DOHH2 (cell line): ENCODE results near the gene HELT.
"Not testable (repeated sequence)": the region's sequence is repeated elsewhere in the genome, so short reads cannot be mapped to it uniquely, and the experiment has no call there.

Experiments used
- H3F3A ChIP-seq: fragments of 200-600 bp; sonication (generic), shearing (Covaris generic); 2 replicates; pipeline ENCODE4 v1.6.0; 2016; ENCODE audit warnings: antibody characterized with exemption, mild to moderate bottlenecking; ENCODE audit not compliant: control insufficient read depth, insufficient read depth
- H3K27ac ChIP-seq: fragments of 200-600 bp; sonication (generic); 2 replicates; pipeline ENCODE4 v1.5.1; 2014; ENCODE audit warnings: low read depth, mild to moderate bottlenecking, low read length, moderate library complexity
- H3K27me3 ChIP-seq: fragments of 200-600 bp; sonication (generic); 2 replicates; pipeline ENCODE4 v1.6.1; 2014; ENCODE audit warnings: mild to moderate bottlenecking, low read length, mixed read lengths; ENCODE audit not compliant: control insufficient read depth
- H3K36me3 ChIP-seq: fragments of 200-600 bp; sonication (generic); 2 replicates; pipeline ENCODE4 v1.6.1; 2014; ENCODE audit warnings: mild to moderate bottlenecking, low read length, moderate library complexity, mixed read lengths; ENCODE audit not compliant: control insufficient read depth
- H3K4me1 ChIP-seq: fragments of 200-600 bp; sonication (generic); 2 replicates; pipeline ENCODE4 v1.6.1; 2014; ENCODE audit warnings: mild to moderate bottlenecking, low read length, mixed read lengths; ENCODE audit not compliant: control insufficient read depth
- H3K4me2 ChIP-seq: fragments of 200-600 bp; sonication (generic); 2 replicates; pipeline ENCODE4 v1.6.0; 2014; ENCODE audit warnings: mild to moderate bottlenecking, low read length, moderate library complexity
- H3K4me3 ChIP-seq: fragments of 200-600 bp; sonication (generic); 2 replicates; pipeline ENCODE4 v1.5.1; 2014; ENCODE audit warnings: mild to moderate bottlenecking, low read length, mixed read lengths
- H3K79me2 ChIP-seq: fragments of 200-600 bp; sonication (generic); 2 replicates; pipeline ENCODE4 v1.6.1; 2014; ENCODE audit warnings: mild to moderate bottlenecking, low read length, mixed read lengths; ENCODE audit not compliant: control insufficient read depth
- H3K9me2 ChIP-seq: fragments of 200-600 bp; sonication (generic); replicated peaks from 2 replicates; pipeline ENCODE4 v1.6.1; 2014; ENCODE audit warnings: mild to moderate bottlenecking, low read length, mixed read lengths; ENCODE audit not compliant: control insufficient read depth
- H3K9me3 ChIP-seq: fragments of 200-600 bp; sonication (generic); 2 replicates; pipeline ENCODE4 v1.6.1; 2014; ENCODE audit warnings: antibody characterized with exemption, low read length, mixed read lengths; ENCODE audit not compliant: control insufficient read depth, insufficient read depth
- H4K20me1 ChIP-seq: fragments of 200-600 bp; sonication (generic); 2 replicates; pipeline ENCODE4 v1.6.0; 2014; ENCODE audit warnings: low read depth, mild to moderate bottlenecking, antibody characterized with exemption, low read length, moderate library complexity; ENCODE audit not compliant: control insufficient read depth, insufficient read depth
- CTCF ChIP-seq: fragments of 200-600 bp; sonication (generic); IDR thresholded peaks from one replicate; pipeline ENCODE4 v1.5.1; 2014; ENCODE audit warnings: antibody characterized with exemption, mild to moderate bottlenecking, low read depth, low read length; ENCODE audit not compliant: poor library complexity, severe bottlenecking
- EZH2phosphoT487 ChIP-seq: fragments of 200-600 bp; sonication (generic); IDR thresholded peaks from 2 replicates; pipeline ENCODE4 v1.6.1; 2017; ENCODE audit warnings: borderline replicate concordance, mild to moderate bottlenecking, antibody characterized with exemption, low read length, moderate library complexity, mixed read lengths

The HELT gene

DNA sequence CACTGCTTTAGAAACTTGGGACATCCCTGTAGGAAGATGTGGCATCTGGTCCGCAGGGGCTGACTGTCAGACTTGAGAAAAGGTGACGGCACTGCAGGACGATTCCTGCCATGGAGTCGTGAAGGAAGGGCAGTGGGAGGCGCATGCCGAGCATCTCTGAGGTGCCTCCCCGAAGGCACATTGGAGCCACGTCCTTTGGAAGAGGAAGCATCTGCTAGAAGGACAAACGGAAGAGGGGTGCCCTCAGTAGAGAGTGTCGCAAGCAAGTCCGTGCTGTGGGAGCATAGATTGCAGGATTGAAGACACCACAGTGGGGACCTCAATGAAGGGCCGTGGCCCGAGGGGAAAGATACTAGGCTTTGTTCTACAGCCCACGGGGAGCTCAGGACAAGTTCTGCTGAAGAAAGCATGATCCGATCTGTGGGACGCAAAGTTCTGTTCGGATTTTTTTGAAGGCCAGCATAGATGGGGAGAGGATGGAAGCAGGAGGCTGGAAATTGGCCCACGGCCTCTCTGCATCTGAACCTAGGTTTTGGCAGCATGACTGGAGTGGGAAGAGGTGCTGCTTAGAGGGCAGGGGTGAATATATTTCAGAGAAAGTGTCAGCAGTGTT lies 24.2 kb upstream of the HELT start:
- Histone ChIP-seq H3K79me2 (no peaks in the 10 kb centered on the region), H4K20me1 (no peaks in the 10 kb centered on the region), H3K27me3 (peaks cover 7% of the 10 kb centered on the region; the same call in 1 of the 2 replicates), H3F3A (no peaks in the 10 kb centered on the region), H3K4me3 (no peak overlapping the region), H3K9me2 (no peaks in the 10 kb centered on the region), H3K4me1 (no peaks in the 10 kb centered on the region), H3K4me2 (no peak overlapping the region), H3K9me3 (no peaks in the 10 kb centered on the region), H3K36me3 (no peaks in the 10 kb centered on the region), H3K27ac (no peak overlapping the region)
- no peak for TF ChIP-seq CTCF
- no peak for TF ChIP-seq EZH2phosphoT487

- no peak overlapping the region for H3K4me2 ChIP-seq
- no peaks in the 10 kb centered on the region for H4K20me1 ChIP-seq
- TF ChIP-seq CTCF (no peak), EZH2phosphoT487 (no peak)
- no peak overlapping the region for H3K27ac ChIP-seq
- H3K4me1 ChIP-seq = no peaks in the 10 kb centered on the region
- no peaks in the 10 kb centered on the region for H3K9me2 ChIP-seq
- H3K9me3 ChIP-seq = no peaks in the 10 kb centered on the region
- peaks cover 7% of the 10 kb centered on the region; the same call in 1 of the 2 replicates for H3K27me3 ChIP-seq
- H3F3A ChIP-seq = no peaks in the 10 kb centered on the region
- no peak overlapping the region for H3K4me3 ChIP-seq
- no peaks in the 10 kb centered on the region for H3K79me2 ChIP-seq
- no peaks in the 10 kb centered on the region for H3K36me3 ChIP-seq
These were observed 23.7 kb upstream of the HELT start for GRCh38 chr4:184994623-184995010.

DNA sequence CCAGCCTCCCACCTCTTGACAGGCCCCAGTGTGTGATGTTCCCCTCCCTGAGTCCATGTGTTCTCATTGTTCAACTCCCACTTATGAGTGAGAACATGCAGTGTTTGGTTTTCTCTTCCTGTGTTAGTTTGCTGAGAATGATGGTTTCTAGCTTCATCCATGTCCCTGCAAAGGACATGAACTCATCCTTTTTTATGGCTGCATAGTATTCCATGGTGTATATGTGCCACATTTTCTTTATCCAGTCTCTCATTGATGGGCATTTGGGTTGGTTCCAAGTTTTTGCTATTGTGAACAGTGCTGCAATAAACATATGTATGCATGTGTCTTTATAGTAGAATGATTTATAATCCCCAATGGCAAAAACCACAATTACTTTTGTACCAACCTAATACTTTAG lies 20.6 kb upstream of the HELT start:
- not testable (repeated sequence) for H3K4me1 ChIP-seq, H3K27me3 ChIP-seq, H3K36me3 ChIP-seq, H3K9me2 ChIP-seq, H3F3A ChIP-seq, H3K4me3 ChIP-seq, H3K27ac ChIP-seq, H4K20me1 ChIP-seq, H3K79me2 ChIP-seq, H3K4me2 ChIP-seq, H3K9me3 ChIP-seq

- H3K27ac ChIP-seq = no peak overlapping the region
- no peaks in the 10 kb centered on the region for H3F3A ChIP-seq
- H3K4me3 ChIP-seq = no peak overlapping the region
- H4K20me1 ChIP-seq = no peaks in the 10 kb centered on the region
- H3K9me2 ChIP-seq = no peaks in the 10 kb centered on the region
- no peaks in the 10 kb centered on the region for H3K36me3 ChIP-seq
- H3K79me2 ChIP-seq = no peaks in the 10 kb centered on the region
- H3K4me2 ChIP-seq = no peak overlapping the region
- no peaks in the 10 kb centered on the region for H3K9me3 ChIP-seq
- H3K27me3 ChIP-seq = peaks cover 5% of the 10 kb centered on the region; the same call in 1 of the 2 replicates
- no peak for TF ChIP-seq EZH2phosphoT487
- no peak for TF ChIP-seq CTCF
- H3K4me1 ChIP-seq = peaks cover 3% of the 10 kb centered on the region; the same call in 1 of the 2 replicates
These were observed 15.5 kb upstream of the HELT start for GRCh38 chr4:185002784-185003183.
